ENCODE measurements around the gene PTH1R.

Gene PTH1R

GRCh38 chr3:46850468-46850779, 27.1 kb upstream of the PTH1R start:
- no peak for DNase-seq

GRCh38 chr3:46851364-46852333, 25.9 kb upstream of the PTH1R start:
- DNase-seq = no peak

DNA sequence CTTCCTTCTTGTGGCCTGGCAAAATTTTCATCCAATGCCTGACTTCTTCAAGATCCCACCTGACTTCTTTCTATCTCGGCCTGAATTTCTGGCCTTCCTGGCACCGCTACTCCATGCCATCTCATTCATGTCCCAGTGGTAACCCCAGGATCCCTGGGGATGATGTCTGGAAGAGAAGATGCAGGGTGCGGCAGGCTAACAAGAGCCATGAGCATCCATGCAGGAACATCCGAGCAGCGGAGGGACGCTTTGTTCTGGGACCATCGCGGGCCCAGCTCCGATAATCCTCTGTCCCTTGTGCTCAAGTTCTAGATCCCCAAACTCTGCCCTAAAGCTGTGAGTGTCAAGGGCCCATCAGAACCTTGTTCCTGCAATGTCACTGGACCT, 25.2 kb upstream of the PTH1R start:
- DNase-seq = no peak

DNA sequence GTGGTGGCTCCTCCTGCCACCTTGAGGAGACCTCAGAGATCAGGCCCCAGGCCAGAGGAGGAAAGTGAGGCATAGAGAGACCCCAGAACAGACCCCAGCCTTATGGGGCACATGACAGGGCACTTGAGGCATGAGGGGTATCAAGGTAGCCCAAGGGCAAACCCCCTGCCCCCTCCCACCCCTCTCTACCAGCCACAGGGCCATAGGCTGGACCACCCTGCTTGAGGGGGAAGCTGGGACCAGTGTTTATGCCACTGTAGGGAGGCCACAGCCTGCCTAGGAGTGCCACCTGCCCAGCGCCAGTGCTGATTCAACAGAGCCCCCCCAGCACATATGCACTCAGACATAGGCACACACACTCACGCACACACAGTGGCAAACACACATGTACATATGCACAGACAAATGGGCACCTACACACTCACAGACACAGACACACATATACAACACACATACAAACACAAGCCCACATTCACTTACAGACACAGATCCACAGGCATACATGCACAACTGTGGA, 24.6 kb upstream of the PTH1R start:
- no peak for DNase-seq

DNA sequence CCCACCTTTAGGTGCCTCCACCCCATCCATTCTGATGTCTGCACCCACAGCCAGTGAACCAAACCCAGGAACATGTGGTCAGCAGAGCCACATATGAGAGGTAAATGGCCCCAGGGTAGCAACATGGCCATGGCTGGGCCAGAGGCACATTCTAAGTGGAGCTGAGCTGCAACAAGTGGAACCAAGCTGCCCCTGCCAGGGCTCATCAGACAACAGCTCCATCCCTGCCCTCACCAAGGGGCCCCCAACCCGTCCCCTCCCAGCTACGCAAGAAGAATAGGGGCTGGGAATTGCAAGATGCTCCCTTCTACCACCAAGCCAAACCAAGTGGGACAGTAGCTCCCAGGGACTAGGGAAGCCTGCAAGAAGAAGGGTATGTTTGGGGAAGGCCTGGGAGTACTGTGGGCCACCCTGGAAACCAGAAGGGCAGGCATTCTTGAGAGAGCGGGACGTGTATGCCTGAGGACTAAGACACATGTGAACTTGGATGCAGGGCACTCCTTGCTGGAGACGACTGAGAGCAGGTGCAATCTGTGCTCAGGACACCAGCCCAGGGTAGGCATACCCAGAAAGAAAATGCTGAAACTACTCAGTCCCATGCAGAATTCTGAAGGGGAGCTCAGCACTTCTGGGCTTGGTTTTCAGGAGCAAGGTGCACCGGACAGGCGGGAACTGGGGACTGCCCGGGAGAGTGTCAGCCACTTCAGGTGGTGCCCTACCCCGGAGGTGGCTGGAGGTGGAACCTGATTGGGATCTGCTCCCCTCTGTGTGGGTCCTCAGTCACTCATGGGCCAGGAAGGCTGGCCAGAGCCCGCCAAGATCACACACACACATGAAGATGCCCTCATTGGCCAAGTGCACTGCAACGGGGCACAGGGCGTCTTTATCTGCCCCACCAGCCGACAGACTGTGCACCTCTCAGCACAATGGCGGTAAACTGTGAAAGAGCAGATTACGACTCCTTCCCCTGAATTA, 23.8 kb upstream of the PTH1R start:
- no peak for DNase-seq

DNA sequence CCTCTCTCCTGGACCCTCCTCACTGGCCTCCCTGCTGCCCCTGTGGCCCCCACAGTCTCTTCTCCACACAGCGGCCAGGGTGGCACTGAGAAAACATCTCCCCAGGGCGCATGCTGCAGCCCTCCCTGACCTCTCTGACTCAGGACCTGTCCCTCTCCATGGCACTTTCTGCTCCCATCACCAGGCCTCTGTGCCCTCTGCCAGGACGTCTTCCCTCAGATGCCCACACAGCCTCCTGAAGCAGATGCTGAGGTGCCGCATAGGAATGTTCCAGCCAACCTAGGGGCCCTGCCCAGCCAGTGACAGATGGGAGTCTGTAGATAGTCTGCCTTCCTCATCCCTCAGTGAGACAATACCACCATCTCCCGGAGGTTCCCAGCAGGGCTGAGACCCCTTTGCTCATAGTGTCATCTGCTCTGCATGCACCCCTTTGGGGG, 22.9 kb upstream of the PTH1R start:
- DNase-seq = no peak

- DNase-seq = no peak
These were observed 20.7 kb upstream of the PTH1R start for GRCh38 chr3:46856576-46857471.

GRCh38 chr3:46857485-46858341, 19.8 kb upstream of the PTH1R start:
- DNase-seq = no peak

- DNase-seq = no peak
These were observed 19.1 kb upstream of the PTH1R start for GRCh38 chr3:46858456-46858855.

GRCh38 chr3:46859001-46859710, 18.4 kb upstream of the PTH1R start:
- DNase-seq = no peak

DNA sequence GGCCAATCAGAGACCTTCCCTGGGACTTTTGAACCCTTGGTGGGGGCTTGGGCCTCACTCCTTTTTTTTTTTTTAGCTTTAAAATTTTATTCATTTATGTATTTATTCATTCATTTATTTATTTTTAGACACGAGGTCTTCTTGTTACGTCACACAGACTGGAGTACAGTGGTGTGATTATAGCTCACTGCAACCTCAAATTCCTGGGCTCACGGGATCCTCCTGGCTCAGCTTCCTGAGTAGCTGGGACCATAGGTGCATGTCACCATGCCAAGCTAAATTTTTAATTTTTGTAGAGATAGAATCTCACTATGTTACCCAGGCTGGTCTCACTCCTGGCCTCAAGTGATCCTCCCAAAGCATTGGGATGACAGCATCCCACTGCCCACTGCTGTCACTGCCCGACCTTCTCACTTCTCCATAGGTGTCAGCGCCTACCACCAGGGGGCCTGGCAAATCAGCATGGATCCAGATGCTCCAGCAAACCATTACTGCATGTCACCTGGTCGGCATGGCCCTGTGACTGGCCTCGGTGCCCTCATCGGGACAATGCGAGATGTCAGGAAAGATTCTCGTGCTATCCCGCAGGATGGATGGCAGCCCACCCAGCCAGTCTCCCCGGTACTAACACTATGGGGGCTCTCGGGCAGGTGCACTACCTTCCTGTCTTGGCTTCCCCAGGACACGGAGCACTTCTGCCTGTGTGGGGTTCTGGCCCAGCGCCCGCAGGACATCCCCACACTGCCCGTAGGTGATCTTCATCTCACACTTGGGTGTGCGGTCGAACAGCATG, 17.3 kb upstream of the PTH1R start:
- no peak for DNase-seq

GRCh38 chr3:46860810-46861604, 16.5 kb upstream of the PTH1R start:
- DNase-seq = no peak

DNA sequence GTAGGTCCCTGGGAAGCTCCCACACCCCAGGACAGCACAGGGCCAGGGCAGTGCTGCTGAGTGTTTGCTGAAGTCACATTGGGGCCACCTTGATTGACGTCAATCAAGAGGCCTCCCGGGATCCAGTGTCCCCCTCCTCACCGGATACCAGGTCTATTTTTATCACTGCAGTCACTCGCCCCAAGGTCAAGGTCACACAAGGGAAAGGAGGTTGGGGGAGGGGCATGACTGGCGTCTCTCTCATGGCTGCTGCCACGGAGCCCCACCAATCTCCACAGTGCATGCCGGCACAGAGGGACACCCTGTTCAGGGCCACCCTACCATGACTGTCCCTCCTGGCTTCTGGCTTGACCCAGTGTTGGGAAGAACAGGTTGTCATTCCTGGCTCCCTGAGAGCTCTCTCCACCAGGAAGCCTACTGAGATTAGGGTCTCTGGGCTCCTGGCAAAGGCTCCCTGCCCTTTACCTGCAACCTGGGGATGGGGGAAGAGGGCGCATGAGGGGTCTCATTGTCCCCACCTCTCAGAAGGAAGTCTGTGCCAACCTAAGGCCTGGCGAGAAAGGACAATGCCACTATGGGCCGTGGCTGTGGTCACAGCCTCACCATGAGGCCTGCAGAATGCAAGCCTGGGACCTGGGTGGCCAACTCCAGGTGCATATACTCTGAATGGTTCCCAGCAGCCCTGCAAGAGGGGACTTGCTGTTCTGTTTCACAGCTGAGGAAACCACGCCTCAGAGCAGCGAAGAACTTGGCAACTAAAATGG, 15.7 kb upstream of the PTH1R start:
- DNase-seq = no peak

GRCh38 chr3:46862369-46863025, 15.0 kb upstream of the PTH1R start:
- no peak for DNase-seq

- no peak for DNase-seq
These were observed 14.2 kb upstream of the PTH1R start, which contains the start of gene MYL3 for GRCh38 chr3:46863261-46863782. TSS of gene MYL3 (minus strand) at chr3:46863444. CDS start at chr3:46863390, 54 bp downstream.

DNA sequence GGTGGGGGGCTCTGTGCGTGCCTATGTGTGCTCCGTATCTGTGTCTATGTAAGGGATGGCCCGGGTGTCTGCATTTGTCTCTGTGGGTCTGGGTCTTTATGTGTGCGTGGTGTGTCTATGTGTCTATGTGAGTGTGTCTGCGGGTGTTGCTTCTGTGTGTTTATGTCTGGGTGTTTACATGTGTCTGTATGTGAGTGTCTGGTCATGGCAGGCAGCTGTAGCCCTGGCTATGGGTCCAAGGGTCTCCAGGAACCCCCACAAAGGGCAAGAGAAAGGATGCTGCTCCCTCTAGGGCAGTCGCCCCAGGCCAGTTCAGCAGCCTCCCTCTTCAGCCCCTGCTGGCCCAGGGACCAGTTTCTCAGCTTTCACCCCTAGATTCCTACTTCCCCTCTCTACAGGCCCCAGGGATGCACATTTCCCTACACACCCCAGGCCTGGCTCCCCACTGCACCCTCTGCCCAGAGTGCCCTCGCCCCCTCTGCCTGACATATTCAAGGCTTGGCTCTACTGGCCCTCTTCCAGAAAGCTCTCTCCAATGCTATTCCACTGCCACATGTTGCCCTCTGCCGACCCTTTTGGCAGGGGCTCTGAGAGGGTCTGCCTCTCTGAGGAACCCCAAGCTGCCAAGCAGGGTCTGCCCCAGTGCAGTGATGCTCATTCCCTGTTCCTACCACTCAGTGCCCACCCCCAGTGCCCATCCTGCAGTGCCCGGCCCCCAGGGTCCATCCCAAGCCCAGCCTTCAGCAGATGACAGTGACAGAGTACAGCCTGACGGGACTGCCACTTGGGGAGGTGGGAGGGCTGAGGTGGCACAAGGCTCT, 13.2 kb upstream of the PTH1R start:
- no peak for DNase-seq

Measured in SHP77 treated with DMSO at 0.1 percent for 48 hours (cell line).